ENCODE measurements around the gene CLDN6.

The CLDN6 gene

DNA sequence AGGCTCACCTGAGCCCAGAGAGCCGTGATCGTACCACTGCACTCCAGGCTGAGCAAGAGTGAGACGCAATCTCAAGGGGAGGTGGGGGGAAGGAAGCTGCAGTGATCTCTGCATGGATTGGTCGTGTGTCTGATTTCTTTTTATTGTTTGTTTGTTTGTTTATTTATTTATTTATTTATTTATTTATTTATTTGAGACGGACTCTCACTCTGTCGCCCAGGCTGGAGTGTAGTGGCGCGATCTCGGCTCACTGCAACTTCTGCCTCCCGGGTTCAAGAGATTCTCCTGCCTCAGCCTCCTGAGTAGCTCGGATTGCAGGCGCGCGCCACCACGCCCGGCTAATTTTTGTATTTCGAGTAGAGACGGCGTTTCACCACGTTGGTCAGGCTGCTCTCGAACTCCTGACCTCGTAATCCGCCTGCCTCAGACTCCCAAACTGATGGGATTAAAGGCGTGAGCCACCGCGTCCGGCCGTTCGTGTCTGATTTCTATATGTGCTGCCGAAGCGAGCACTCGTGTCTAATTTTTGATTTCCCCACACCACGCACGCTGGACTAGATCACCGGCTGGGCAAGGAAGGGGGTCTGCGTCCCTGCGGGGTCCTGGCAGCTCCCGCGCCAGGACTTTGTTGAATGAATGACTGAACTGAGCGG lies 1.7 kb upstream of the CLDN6 start:
- Mint-ChIP-seq H3K27me3 (ENCODE audit: low read depth) (peaks cover 8% of the 10 kb centered on the region), H3K27ac (peak overlapping the region; percentile 55), H3K4me1 (ENCODE audit: low read depth) (peaks cover 36% of the 10 kb centered on the region), H3K9me3 (no peaks in the 10 kb centered on the region), H3K36me3 (ENCODE audit: low read depth) (peaks cover 6% of the 10 kb centered on the region), H3K4me3 (peak overlapping the region; percentile 89)
- DNase-seq (ENCODE audit: low spot score): no peak

- DNase-seq (ENCODE audit: low spot score): no peak
- Mint-ChIP-seq H3K27ac (no peak overlapping the region), H3K27me3 (ENCODE audit: low read depth) (peaks cover 18% of the 10 kb centered on the region), H3K9me3 (no peaks in the 10 kb centered on the region), H3K4me3 (no peak overlapping the region), H3K36me3 (ENCODE audit: low read depth) (peaks cover 3% of the 10 kb centered on the region), H3K4me1 (ENCODE audit: low read depth) (peaks cover 21% of the 10 kb centered on the region)
Observed at GRCh38 chr16:3017344-3017743, 639 bp downstream of the CLDN6 start.

GRCh38 chr16:3015865-3016521 lies 2.0 kb downstream of the CLDN6 start:
- Mint-ChIP-seq H3K4me1 (ENCODE audit: low read depth) (peaks cover 11% of the 10 kb centered on the region), H3K4me3 (no peak overlapping the region), H3K36me3 (ENCODE audit: low read depth) (no peaks in the 10 kb centered on the region), H3K27ac (no peak overlapping the region), H3K9me3 (no peaks in the 10 kb centered on the region), H3K27me3 (ENCODE audit: low read depth) (peaks cover 18% of the 10 kb centered on the region)
- DNase-seq (ENCODE audit: low spot score): no peak

DNA sequence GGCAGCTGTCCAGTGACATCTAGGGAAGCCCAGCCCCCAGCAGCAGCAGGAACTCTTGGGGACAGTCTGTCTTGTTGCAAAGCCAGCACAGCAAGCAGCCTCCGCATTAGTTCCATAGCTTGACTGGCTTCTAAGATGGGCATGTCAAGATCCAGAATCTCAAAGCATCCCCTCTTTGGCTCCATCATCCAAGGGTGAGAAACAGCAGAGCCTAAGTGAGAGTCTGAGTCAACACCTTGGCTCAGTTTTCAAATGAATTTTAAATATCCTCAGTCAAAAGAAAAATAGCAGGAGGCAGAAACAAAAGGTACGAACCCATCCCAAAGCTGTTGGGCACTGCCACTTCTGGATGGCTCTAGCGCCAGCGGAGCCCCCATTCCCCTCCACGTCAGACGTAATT lies 3.0 kb downstream of the CLDN6 start:
- Mint-ChIP-seq H3K36me3 (ENCODE audit: low read depth) (no peaks in the 10 kb centered on the region), H3K27me3 (ENCODE audit: low read depth) (peaks cover 17% of the 10 kb centered on the region), H3K4me3 (no peak overlapping the region), H3K27ac (no peak overlapping the region), H3K9me3 (no peaks in the 10 kb centered on the region), H3K4me1 (ENCODE audit: low read depth) (peaks cover 7% of the 10 kb centered on the region)
- no peak for DNase-seq (ENCODE audit: low spot score)

GRCh38 chr16:3013998-3014690 lies 3.8 kb downstream of the CLDN6 start:
- H3K4me1 Mint-ChIP-seq (ENCODE audit: low read depth): peaks cover 5% of the 10 kb centered on the region
- no peaks in the 10 kb centered on the region for H3K36me3 Mint-ChIP-seq (ENCODE audit: low read depth)
- DNase-seq (ENCODE audit: low spot score): no peak
- H3K9me3 Mint-ChIP-seq: no peaks in the 10 kb centered on the region
- H3K27me3 Mint-ChIP-seq (ENCODE audit: low read depth): peaks cover 15% of the 10 kb centered on the region
- no peak overlapping the region for H3K4me3 Mint-ChIP-seq
- H3K27ac Mint-ChIP-seq: no peak overlapping the region

- no peaks in the 10 kb centered on the region for H3K9me3 Mint-ChIP-seq
- peaks cover 15% of the 10 kb centered on the region for H3K27me3 Mint-ChIP-seq (ENCODE audit: low read depth)
- peaks cover 7% of the 10 kb centered on the region for H3K4me1 Mint-ChIP-seq (ENCODE audit: low read depth)
- DNase-seq (ENCODE audit: low spot score): no peak
- no peak overlapping the region for H3K27ac Mint-ChIP-seq
- H3K4me3 Mint-ChIP-seq: no peak overlapping the region
- H3K36me3 Mint-ChIP-seq (ENCODE audit: low read depth): no peaks in the 10 kb centered on the region
Observed at GRCh38 chr16:3013491-3013951, 4.5 kb downstream of the CLDN6 start.

- Mint-ChIP-seq H3K4me3 (no peak within 1 kb of the TSS), H3K9me3 (no peaks in the 10 kb centered on the region), H3K4me1 (ENCODE audit: low read depth) (peaks cover 10% of the 10 kb centered on the region), H3K36me3 (ENCODE audit: low read depth) (no peaks in the 10 kb centered on the region), H3K27me3 (ENCODE audit: low read depth) (peaks cover 15% of the 10 kb centered on the region), H3K27ac (no peak within 1 kb of the TSS)
- no peak for DNase-seq (ENCODE audit: low spot score)
Observed at GRCh38 chr16:3012828-3013420, 5.1 kb downstream of the CLDN6 start, which contains the start of gene CLDN9. TSS of gene CLDN9 (plus strand) at chr16:3012923. CDS start at chr16:3013363, 440 bp downstream.

DNA sequence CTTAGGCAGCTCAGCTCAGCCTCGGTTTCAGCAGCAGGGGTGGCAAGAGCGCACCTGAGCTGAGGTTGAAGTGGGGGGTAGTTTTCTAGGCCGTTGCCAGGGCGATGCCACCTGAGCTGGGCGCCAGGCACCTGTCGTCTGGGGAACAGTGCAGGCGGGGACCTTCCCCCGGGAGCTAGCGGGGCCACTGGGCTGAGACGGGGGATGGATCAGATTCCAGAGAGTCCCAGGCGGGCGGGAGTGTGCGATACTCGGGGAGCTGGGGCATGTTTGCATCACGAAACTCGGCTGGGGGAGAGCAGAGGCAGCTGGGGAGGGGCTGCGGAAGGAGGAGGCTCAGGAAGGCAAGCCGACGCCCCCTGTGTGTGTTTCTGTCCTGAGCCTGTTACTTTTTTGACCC lies 5.7 kb downstream of the CLDN6 start:
- peaks cover 17% of the 10 kb centered on the region for H3K4me1 Mint-ChIP-seq (ENCODE audit: low read depth)
- no peak overlapping the region for H3K27ac Mint-ChIP-seq
- H3K4me3 Mint-ChIP-seq: no peak overlapping the region
- no peak for DNase-seq (ENCODE audit: low spot score)
- no peaks in the 10 kb centered on the region for H3K36me3 Mint-ChIP-seq (ENCODE audit: low read depth)
- no peaks in the 10 kb centered on the region for H3K9me3 Mint-ChIP-seq
- peaks cover 15% of the 10 kb centered on the region for H3K27me3 Mint-ChIP-seq (ENCODE audit: low read depth)

DNA sequence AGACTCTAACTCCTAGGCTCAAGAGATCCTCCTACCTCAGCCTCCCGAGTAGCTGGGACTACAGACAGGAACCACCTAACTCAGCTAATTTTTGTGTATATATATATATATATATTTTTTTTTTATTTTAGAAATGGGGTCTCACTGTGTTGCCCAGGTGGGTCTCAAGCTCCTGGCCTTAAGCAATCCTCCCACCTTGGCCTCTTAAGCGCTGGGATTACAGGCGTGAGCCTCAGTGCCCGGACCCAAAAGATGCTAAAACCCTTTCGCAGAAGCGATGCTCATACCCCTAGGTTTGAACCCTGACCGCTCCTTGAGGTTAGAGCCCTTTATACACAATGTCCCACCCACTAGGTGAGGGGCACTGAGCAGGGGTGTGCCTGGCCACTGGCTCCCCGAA lies 7.5 kb downstream of the CLDN6 start:
- H3K4me3 Mint-ChIP-seq: no peak overlapping the region
- H3K9me3 Mint-ChIP-seq: no peaks in the 10 kb centered on the region
- H3K27me3 Mint-ChIP-seq (ENCODE audit: low read depth): peaks cover 16% of the 10 kb centered on the region
- peaks cover 5% of the 10 kb centered on the region for H3K36me3 Mint-ChIP-seq (ENCODE audit: low read depth)
- no peak for DNase-seq (ENCODE audit: low spot score)
- H3K4me1 Mint-ChIP-seq (ENCODE audit: low read depth): peaks cover 28% of the 10 kb centered on the region
- H3K27ac Mint-ChIP-seq: no peak overlapping the region

DNA sequence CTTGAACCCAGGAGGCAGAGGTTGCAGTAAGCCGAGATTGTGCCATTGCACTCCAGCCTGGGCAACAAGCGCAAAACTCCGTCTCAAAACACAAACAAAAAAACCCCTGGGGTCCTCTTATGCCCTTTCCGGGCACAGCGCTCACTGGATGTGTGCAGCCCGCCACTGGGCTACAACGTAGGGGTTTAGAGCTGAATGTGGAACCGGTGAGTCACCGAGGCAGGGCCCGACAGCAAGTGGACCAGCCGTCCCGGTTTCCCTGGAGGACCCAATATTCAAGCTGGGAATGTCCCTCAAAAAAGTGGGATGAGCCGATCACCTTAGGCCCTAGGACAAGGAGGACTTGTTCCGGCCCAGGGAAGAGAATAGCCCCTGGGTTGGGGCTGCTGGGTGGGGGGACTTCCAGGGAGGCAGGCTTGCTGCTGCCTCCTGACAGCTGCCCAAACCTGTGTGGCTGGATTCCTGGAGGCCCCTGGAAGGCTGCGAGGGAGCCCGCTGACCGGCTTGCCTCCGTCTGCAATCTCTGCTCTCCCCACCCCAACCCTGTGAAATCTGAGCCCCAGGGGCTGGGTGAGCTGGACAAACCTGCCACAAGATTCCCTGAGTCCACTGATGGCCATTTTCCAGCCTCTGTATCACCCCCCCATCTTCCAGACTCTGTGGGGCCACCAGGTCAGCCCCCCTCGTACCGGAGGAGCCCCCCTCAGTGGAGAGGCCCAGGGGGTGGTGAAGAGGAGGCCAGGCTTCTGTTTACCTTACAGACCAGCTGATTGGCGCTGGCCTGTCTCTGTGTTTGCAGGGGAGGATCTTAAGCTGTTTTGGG lies 8.2 kb downstream of the CLDN6 start:
- no peak for DNase-seq (ENCODE audit: low spot score)
- H3K9me3 Mint-ChIP-seq: no peaks in the 10 kb centered on the region
- no peak overlapping the region for H3K4me3 Mint-ChIP-seq
- H3K36me3 Mint-ChIP-seq (ENCODE audit: low read depth): peaks cover 5% of the 10 kb centered on the region
- peaks cover 30% of the 10 kb centered on the region for H3K4me1 Mint-ChIP-seq (ENCODE audit: low read depth)
- H3K27ac Mint-ChIP-seq: no peak overlapping the region
- peaks cover 18% of the 10 kb centered on the region for H3K27me3 Mint-ChIP-seq (ENCODE audit: low read depth)

GRCh38 chr16:3008690-3009037 lies 9.3 kb downstream of the CLDN6 start:
- no peaks in the 10 kb centered on the region for H3K9me3 Mint-ChIP-seq
- H3K4me3 Mint-ChIP-seq: peak overlapping the region; percentile 70
- no peak for DNase-seq (ENCODE audit: low spot score)
- peaks cover 32% of the 10 kb centered on the region for H3K4me1 Mint-ChIP-seq (ENCODE audit: low read depth)
- H3K36me3 Mint-ChIP-seq (ENCODE audit: low read depth): peaks cover 5% of the 10 kb centered on the region
- H3K27ac Mint-ChIP-seq: no peak overlapping the region
- H3K27me3 Mint-ChIP-seq (ENCODE audit: low read depth): peaks cover 13% of the 10 kb centered on the region

GRCh38 chr16:3007957-3008689 lies 9.9 kb downstream of the CLDN6 start:
- DNase-seq (ENCODE audit: low spot score): peak; percentile 35
- Mint-ChIP-seq H3K36me3 (ENCODE audit: low read depth) (peaks cover 5% of the 10 kb centered on the region), H3K4me3 (peak overlapping the region; percentile 70), H3K27me3 (ENCODE audit: low read depth) (peaks cover 13% of the 10 kb centered on the region), H3K9me3 (no peaks in the 10 kb centered on the region), H3K27ac (peak overlapping the region; percentile 50), H3K4me1 (ENCODE audit: low read depth) (peaks cover 32% of the 10 kb centered on the region)

Measured in T-helper 2 cell treated with Interferon-gamma antibody and Interleukin-4, amounts not matched to agents 5 μg/mL and 100 μg/mL, for 36 hours (primary cell).